DMS153 treated with DMSO at 0.1 percent for 48 hours (cell line): ENCODE data around the gene TMEM243.
"Not testable (repeated sequence)": the region's sequence is repeated elsewhere in the genome, so short reads cannot be mapped to it uniquely, and the experiment has no call there.

Source experiments
- DNase-seq: peaks from one replicate; lab custom pipeline; 2025; ENCODE audit not compliant: unreplicated experiment; lab: John Stamatoyannopoulos, UW

TMEM243 gene

GRCh38 chr7:87212498-87212897, 7.0 kb downstream of the TMEM243 start:
- DNase-seq, result no peak

GRCh38 chr7:87210506-87210905, 9.0 kb downstream of the TMEM243 start:
- no peak for DNase-seq

GRCh38 chr7:87209295-87209924, 10.1 kb downstream of the TMEM243 start:
- no peak for DNase-seq

- no peak for DNase-seq
Observed at GRCh38 chr7:87206361-87206760, 13.2 kb downstream of the TMEM243 start.

- not testable (repeated sequence) for DNase-seq
Observed at GRCh38 chr7:87205701-87206100, 13.8 kb downstream of the TMEM243 start.

GRCh38 chr7:87204933-87205332, 14.6 kb downstream of the TMEM243 start:
- DNase-seq, result no peak

GRCh38 chr7:87203929-87204328, 15.6 kb downstream of the TMEM243 start:
- DNase-seq, result not testable (repeated sequence)

GRCh38 chr7:87202705-87203104, 16.8 kb downstream of the TMEM243 start:
- DNase-seq, result no peak

GRCh38 chr7:87202208-87202607, 17.3 kb downstream of the TMEM243 start:
- no peak for DNase-seq

- no peak for DNase-seq
Observed at GRCh38 chr7:87199700-87200450, 19.7 kb downstream of the TMEM243 start.

GRCh38 chr7:87199241-87199640, 20.3 kb downstream of the TMEM243 start:
- DNase-seq, result no peak

GRCh38 chr7:87193912-87194311, 25.6 kb downstream of the TMEM243 start:
- no peak for DNase-seq

- no peak for DNase-seq
Observed at GRCh38 chr7:87192784-87193487, 26.6 kb downstream of the TMEM243 start.

GRCh38 chr7:87190783-87191182, 28.7 kb downstream of the TMEM243 start:
- DNase-seq, result no peak

GRCh38 chr7:87188930-87189329, 30.6 kb downstream of the TMEM243 start:
- no peak for DNase-seq

- no peak for DNase-seq
Observed at GRCh38 chr7:87187120-87187519, 32.4 kb downstream of the TMEM243 start.

GRCh38 chr7:87179180-87179579, 40.4 kb downstream of the TMEM243 start:
- no peak for DNase-seq

GRCh38 chr7:87178320-87178719, 41.2 kb downstream of the TMEM243 start:
- no peak for DNase-seq

- no peak for DNase-seq
Observed at GRCh38 chr7:87173471-87173870, 46.1 kb downstream of the TMEM243 start.

GRCh38 chr7:87171282-87171934, 48.1 kb downstream of the TMEM243 start:
- no peak for DNase-seq

- no peak for DNase-seq
Observed at GRCh38 chr7:87170828-87171227, 48.7 kb downstream of the TMEM243 start.

- DNase-seq, result no peak
Observed at GRCh38 chr7:87164433-87164832, 55.1 kb downstream of the TMEM243 start.
